Hepatocyte (in vitro differentiated cells): ENCODE results near the gene PDE4D. TPM values are rescaled to one million over a fixed set of nuclear protein-coding genes. Genes with fewer than 3 reads are reported as not detected.
"Not testable (repeated sequence)": the region's sequence is repeated elsewhere in the genome, so short reads cannot be mapped to it uniquely, and the experiment has no call there.

Experiments
- DNase-seq: peaks from one replicate; pipeline ENCODE4 v3.0.0-alpha.2; 2016; ENCODE audit warnings: low spot score
- H2AFZ ChIP-seq: fragments of 200-600 bp; sonication (generic); 2 replicates; pipeline ENCODE4 v1.6.0; 2016; ENCODE audit warnings: antibody characterized with exemption, mild to moderate bottlenecking
- H3K27ac ChIP-seq: fragments of 200-600 bp; sonication (generic); 2 replicates; pipeline ENCODE4 v1.5.1; 2016; ENCODE audit warnings: mild to moderate bottlenecking
- H3K27me3 ChIP-seq: fragments of 200-600 bp; sonication (generic); 2 replicates; pipeline ENCODE4 v1.6.1; 2016
- H3K36me3 ChIP-seq: fragments of 200-600 bp; sonication (generic); replicated peaks from 2 replicates; pipeline ENCODE4 v1.5.1; 2016; ENCODE audit warnings: low read depth; ENCODE audit not compliant: insufficient read depth
- H3K4me1 ChIP-seq: fragments of 200-600 bp; sonication (generic); 2 replicates; pipeline ENCODE4 v1.5.1; 2016; ENCODE audit warnings: mild to moderate bottlenecking, moderate library complexity; ENCODE audit not compliant: insufficient read depth
- H3K4me2 ChIP-seq: fragments of 200-600 bp; sonication (generic); 2 replicates; pipeline ENCODE4 v1.6.0; 2016
- H3K4me3 ChIP-seq: fragments of 200-600 bp; sonication (generic); 2 replicates; pipeline ENCODE4 v1.5.1; 2016; ENCODE audit warnings: mild to moderate bottlenecking
- H3K79me2 ChIP-seq: fragments of 200-600 bp; sonication (generic); 2 replicates; pipeline ENCODE4 v1.6.0; 2017; ENCODE audit warnings: mild to moderate bottlenecking
- H3K9me2 ChIP-seq: fragments of 200-600 bp; sonication (generic); replicated peaks from 2 replicates; pipeline ENCODE4 v1.6.0; 2017; ENCODE audit warnings: mild to moderate bottlenecking; ENCODE audit not compliant: insufficient read depth
- H3K9me3 ChIP-seq: fragments of 200-600 bp; sonication (generic); 2 replicates; pipeline ENCODE4 v1.5.1; 2016; ENCODE audit warnings: low read depth, mild to moderate bottlenecking
- H4K20me1 ChIP-seq: fragments of 200-600 bp; sonication (generic); 2 replicates; pipeline ENCODE4 v1.6.0; 2016; ENCODE audit warnings: mild to moderate bottlenecking; ENCODE audit not compliant: insufficient read depth, poor library complexity, severe bottlenecking
- EZH2 ChIP-seq: fragments of 200-600 bp; sonication (generic); IDR thresholded peaks from 2 replicates; pipeline ENCODE4 v1.6.1; 2016; ENCODE audit warnings: antibody characterized with exemption, mild to moderate bottlenecking, borderline replicate concordance
- EZH2phosphoT487 ChIP-seq: fragments of 200-600 bp; sonication (generic); IDR thresholded peaks from one replicate; pipeline ENCODE4 v1.6.1; 2018; ENCODE audit warnings: antibody characterized with exemption, mild to moderate bottlenecking, low read depth, moderate library complexity; ENCODE audit not compliant: unreplicated experiment, severe bottlenecking
- WGBS: methylation state at CpG from one replicate; pipeline ENCODE4 v1.1.6; 2016; ENCODE audit warnings: low lambda C conversion rate; ENCODE audit errors: missing lambda C conversion rate; 5-methylcytosine and 5-hydroxymethylcytosine counted together
- polyA plus RNA-seq: library from polyadenylated mRNA; unstranded; fragments of >200 nt; fragmentation: Nextera tagmentation; extraction: Ambion mirVana; gene quantifications from 2 replicates; pipeline ENCODE4 v1.2.1, GENCODE V29; 2016
- total RNA-seq: library from RNA; depleted of rRNA; stranded (reverse); fragments of >200 nt; gene quantifications from 2 replicates; pipeline ENCODE4 v1.2.3, GENCODE V29; 2014
- TF ChIP-seq, protein P1 (sequence below): fragments of 200-600 bp; sonication (generic); IDR thresholded peaks from 2 replicates; pipeline ENCODE4 v1.5.1; 2016; ENCODE audit warnings: antibody characterized with exemption, mild to moderate bottlenecking; ENCODE audit not compliant: poor library complexity

The PDE4D gene
- total and polyA plus RNA-seq, 2 experiments from 2014 or later, result 14.5 to 45.2 TPM

DNA sequence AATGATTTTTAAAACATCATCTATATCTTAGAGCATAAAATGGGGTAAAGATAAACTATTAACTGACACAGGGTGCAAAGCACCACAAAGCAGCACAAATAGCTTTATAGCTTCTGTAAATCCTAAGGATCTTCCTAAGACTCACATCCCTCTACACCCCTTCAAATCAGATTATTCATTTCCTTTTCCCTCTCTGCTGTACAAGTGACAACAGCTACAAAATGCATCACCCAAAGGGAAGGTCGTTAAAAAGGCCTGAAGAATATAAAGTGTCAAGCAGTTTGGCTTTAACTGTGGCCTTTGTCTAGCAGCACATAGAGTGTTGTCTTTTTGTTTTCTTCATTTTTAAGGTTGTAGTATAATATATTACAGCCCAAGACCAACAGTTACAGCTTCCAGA is 422.1 kb downstream of the PDE4D start:
- WGBS, result 40% methylated on average over 1 of the region's 1 CpG

DNA sequence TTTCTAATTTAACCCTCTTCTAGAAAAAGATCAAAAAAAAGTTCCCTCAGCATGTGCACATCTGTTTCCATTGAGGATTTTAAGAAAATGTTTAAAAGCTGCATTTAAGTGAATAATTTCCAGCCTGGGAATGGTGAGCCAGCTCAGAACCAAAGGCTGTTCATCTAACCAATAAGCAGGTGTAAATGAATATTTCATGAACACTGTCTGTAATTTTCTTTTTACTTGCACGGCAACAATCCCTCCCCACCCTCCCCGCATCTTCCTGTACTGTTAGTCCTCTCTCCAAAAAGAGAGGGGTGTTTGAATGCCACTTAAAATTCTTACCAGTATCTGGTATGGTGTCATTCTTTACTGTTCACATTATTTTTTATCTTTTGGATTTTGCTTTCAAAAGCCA is 425.6 kb downstream of the PDE4D start:
- 67% methylated on average over 2 of the region's 2 CpGs for WGBS
- TF ChIP-seq, protein P1, sequence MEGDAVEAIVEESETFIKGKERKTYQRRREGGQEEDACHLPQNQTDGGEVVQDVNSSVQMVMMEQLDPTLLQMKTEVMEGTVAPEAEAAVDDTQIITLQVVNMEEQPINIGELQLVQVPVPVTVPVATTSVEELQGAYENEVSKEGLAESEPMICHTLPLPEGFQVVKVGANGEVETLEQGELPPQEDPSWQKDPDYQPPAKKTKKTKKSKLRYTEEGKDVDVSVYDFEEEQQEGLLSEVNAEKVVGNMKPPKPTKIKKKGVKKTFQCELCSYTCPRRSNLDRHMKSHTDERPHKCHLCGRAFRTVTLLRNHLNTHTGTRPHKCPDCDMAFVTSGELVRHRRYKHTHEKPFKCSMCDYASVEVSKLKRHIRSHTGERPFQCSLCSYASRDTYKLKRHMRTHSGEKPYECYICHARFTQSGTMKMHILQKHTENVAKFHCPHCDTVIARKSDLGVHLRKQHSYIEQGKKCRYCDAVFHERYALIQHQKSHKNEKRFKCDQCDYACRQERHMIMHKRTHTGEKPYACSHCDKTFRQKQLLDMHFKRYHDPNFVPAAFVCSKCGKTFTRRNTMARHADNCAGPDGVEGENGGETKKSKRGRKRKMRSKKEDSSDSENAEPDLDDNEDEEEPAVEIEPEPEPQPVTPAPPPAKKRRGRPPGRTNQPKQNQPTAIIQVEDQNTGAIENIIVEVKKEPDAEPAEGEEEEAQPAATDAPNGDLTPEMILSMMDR, result no peak
- TF ChIP-seq EZH2phosphoT487 (no peak), EZH2 (no peak)
- Histone ChIP-seq H3K79me2 (no peaks in the 10 kb centered on the region), H2AFZ (no peak overlapping the region), H4K20me1 (no peaks in the 10 kb centered on the region), H3K4me2 (no peak overlapping the region), H3K27me3 (no peaks in the 10 kb centered on the region), H3K9me2 (no peaks in the 10 kb centered on the region), H3K4me1 (peaks cover 4% of the 10 kb centered on the region), H3K9me3 (no peaks in the 10 kb centered on the region), H3K36me3 (no peaks in the 10 kb centered on the region), H3K27ac (no peak overlapping the region), H3K4me3 (no peak overlapping the region)
- DNase-seq, result no peak

More for the DNA sequence above, 422.1 kb downstream of the PDE4D start:
- Histone ChIP-seq H3K36me3 (no peaks in the 10 kb centered on the region), H3K9me2 (no peaks in the 10 kb centered on the region), H3K79me2 (peaks cover 4% of the 10 kb centered on the region), H3K4me2 (no peak overlapping the region), H3K4me1 (peaks cover 4% of the 10 kb centered on the region), H3K27me3 (no peaks in the 10 kb centered on the region), H3K4me3 (no peak overlapping the region), H3K27ac (no peak overlapping the region), H2AFZ (no peak overlapping the region), H3K9me3 (no peaks in the 10 kb centered on the region), H4K20me1 (no peaks in the 10 kb centered on the region)
- DNase-seq, result no peak
- TF ChIP-seq EZH2, result no peak
- no peak for TF ChIP-seq EZH2phosphoT487
- TF ChIP-seq, protein P1, result no peak

DNA sequence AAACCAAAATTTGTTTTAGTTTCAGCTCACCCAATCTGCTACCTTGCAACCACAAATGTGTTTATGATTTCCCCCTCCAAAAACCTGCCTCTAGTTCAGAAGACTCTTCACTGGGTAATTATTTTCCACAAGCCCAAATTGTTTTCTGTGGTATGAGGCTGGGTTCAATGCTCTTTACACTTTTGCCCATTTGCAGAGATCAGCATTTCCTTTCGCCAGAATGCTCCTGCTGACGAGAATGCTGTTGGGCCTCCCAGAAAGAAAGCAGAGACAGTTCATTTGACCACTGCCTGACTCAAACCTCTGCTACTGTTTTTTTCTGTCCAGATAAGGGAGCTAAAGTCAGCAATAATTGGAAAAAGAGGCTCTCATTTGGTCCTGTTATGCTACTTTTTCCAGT is 427.3 kb downstream of the PDE4D start:
- Histone ChIP-seq H3K27ac (peak overlapping the region; percentile 5), H3K4me2 (no peak overlapping the region), H3K4me3 (no peak overlapping the region), H3K79me2 (no peaks in the 10 kb centered on the region), H2AFZ (no peak overlapping the region), H3K9me2 (no peaks in the 10 kb centered on the region), H3K4me1 (no peaks in the 10 kb centered on the region), H3K36me3 (no peaks in the 10 kb centered on the region), H3K9me3 (no peaks in the 10 kb centered on the region), H3K27me3 (no peaks in the 10 kb centered on the region), H4K20me1 (no peaks in the 10 kb centered on the region)
- TF ChIP-seq, protein P1, result no peak
- TF ChIP-seq EZH2phosphoT487 (no peak), EZH2 (no peak)
- peak; percentile 19 for DNase-seq
- 41% methylated on average over 2 of the region's 2 CpGs for WGBS

DNA sequence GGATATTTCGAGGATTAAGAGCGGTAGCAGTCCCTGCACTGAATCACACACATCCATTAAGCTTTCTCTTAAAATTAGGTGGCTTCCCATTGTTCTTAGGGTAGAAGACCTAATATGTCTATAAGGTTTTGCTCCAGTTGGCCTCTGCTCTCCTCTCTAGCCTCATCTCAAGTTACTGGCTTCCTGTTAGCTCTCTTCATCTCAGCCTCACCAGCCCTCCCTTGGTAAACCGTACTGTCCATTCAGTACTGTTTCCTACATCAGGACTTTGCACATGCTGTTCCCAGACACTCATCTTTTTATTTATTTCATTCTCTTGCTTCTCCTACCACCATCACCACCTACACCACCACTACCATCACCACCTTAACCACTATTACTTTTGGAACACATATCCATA is 428.6 kb downstream of the PDE4D start:
- no peaks in the 10 kb centered on the region for H3K36me3 ChIP-seq
- H3K9me3 ChIP-seq, result no peaks in the 10 kb centered on the region
- no peak overlapping the region for H2AFZ ChIP-seq
- 96% methylated on average over 3 of the region's 3 CpGs for WGBS
- no peak overlapping the region for H3K4me2 ChIP-seq
- no peaks in the 10 kb centered on the region for H3K4me1 ChIP-seq
- DNase-seq, result no peak
- H3K27me3 ChIP-seq, result no peaks in the 10 kb centered on the region
- TF ChIP-seq EZH2, result no peak
- TF ChIP-seq, protein P1, result no peak
- no peak for TF ChIP-seq EZH2phosphoT487
- no peak overlapping the region for H3K4me3 ChIP-seq
- no peaks in the 10 kb centered on the region for H4K20me1 ChIP-seq
- no peaks in the 10 kb centered on the region for H3K79me2 ChIP-seq
- no peak overlapping the region for H3K27ac ChIP-seq
- no peaks in the 10 kb centered on the region for H3K9me2 ChIP-seq

DNA sequence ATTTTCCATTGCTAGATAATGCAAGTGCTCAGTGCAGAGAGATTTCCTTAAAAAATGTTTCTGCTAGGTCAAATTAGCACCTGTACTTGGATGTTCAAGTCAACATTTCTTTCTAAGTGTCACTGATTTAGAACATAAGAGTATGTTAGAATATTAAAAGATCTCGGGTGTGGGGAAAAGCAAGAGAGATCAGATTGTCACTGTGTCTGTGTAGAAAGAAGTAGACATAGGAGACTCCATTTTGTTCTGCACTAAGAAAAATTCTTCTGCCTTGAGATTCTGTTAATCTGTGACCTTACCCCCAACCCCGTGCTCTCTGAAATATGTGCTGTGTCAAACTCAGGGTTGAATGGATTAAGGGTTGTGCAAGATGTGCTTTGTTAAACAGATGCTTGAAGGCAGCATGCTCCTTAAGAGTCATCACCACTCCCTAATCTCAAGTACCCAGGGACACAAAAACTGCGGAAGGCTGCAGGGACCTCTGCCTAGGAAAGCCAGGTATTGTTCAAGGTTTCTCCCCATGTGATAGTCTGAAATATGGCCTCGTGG is 429.8 kb downstream of the PDE4D start:
- H3K9me2 ChIP-seq, H3K79me2 ChIP-seq, H3K4me1 ChIP-seq, H2AFZ ChIP-seq, H3K4me3 ChIP-seq, H3K9me3 ChIP-seq, H3K27me3 ChIP-seq, H4K20me1 ChIP-seq, DNase-seq, H3K27ac ChIP-seq, H3K36me3 ChIP-seq, H3K4me2 ChIP-seq: not testable (repeated sequence)
- 65% methylated on average over 3 of the region's 4 CpGs for WGBS
